CD4-positive, alpha-beta T cell treated with Interleukin-15 for 1 hour (primary cell): ENCODE results near the gene LRP8.
"Not testable (repeated sequence)": the region's sequence is repeated elsewhere in the genome, so short reads cannot be mapped to it uniquely, and the experiment has no call there.

Source experiments
- DNase-seq: peaks from one replicate; pipeline ENCODE4 v3.0.0-alpha.2; 2020

The LRP8 gene

GRCh38 chr1:53206083-53206685 lies 121.7 kb downstream of the LRP8 start:
- not testable (repeated sequence) for DNase-seq

GRCh38 chr1:53205496-53205895 lies 122.4 kb downstream of the LRP8 start:
- not testable (repeated sequence) for DNase-seq

- DNase-seq = no peak
Observed at GRCh38 chr1:53203466-53203865, 124.4 kb downstream of the LRP8 start.

GRCh38 chr1:53198241-53198651 lies 129.6 kb downstream of the LRP8 start:
- DNase-seq = no peak

GRCh38 chr1:53197291-53198200 lies 130.3 kb downstream of the LRP8 start:
- DNase-seq = no peak

- peak; percentile 93 for DNase-seq
Observed at GRCh38 chr1:53196485-53197290, 131.2 kb downstream of the LRP8 start, which contains the start of gene CPT2. Gene CPT2, plus strand, starts transcription at chr1:53196824. Its CDS starts 120 bp downstream, at chr1:53196944.

GRCh38 chr1:53196017-53196484 lies 131.8 kb downstream of the LRP8 start:
- no peak for DNase-seq

- DNase-seq = no peak
Observed at GRCh38 chr1:53195246-53196016, 132.4 kb downstream of the LRP8 start.
